GM15510 (cell line): ENCODE data around the gene C11orf87.

ENCODE experiments used
- POLR2A ChIP-seq: IDR thresholded peaks from 3 replicates; pipeline ENCODE4 v1.6.1; 2011; ENCODE audit warnings: borderline replicate concordance; ENCODE audit not compliant: insufficient read length; ENCODE audit errors: extremely low read depth

The C11orf87 gene

GRCh38 chr11:109421981-109422869, at the start of gene C11orf87:
Gene C11orf87, plus strand, starts transcription at chr11:109422190. Its CDS starts 1,444 bp downstream, at chr11:109423634.
- TF ChIP-seq POLR2A = no peak

GRCh38 chr11:109374032-109374431, 48.0 kb upstream of the C11orf87 start:
- no peak for TF ChIP-seq POLR2A

- TF ChIP-seq POLR2A = no peak
Measured at GRCh38 chr11:109374441-109374840, 47.5 kb upstream of the C11orf87 start.

- no peak for TF ChIP-seq POLR2A
Measured at GRCh38 chr11:109377039-109377742, 44.8 kb upstream of the C11orf87 start.

GRCh38 chr11:109378034-109378433, 44.0 kb upstream of the C11orf87 start:
- no peak for TF ChIP-seq POLR2A

- no peak for TF ChIP-seq POLR2A
Measured at GRCh38 chr11:109383306-109383705, 38.7 kb upstream of the C11orf87 start.

- no peak for TF ChIP-seq POLR2A
Measured at GRCh38 chr11:109384873-109385272, 37.1 kb upstream of the C11orf87 start.

GRCh38 chr11:109388982-109389381, 33.0 kb upstream of the C11orf87 start:
- no peak for TF ChIP-seq POLR2A

GRCh38 chr11:109390752-109391151, 31.2 kb upstream of the C11orf87 start:
- no peak for TF ChIP-seq POLR2A

- TF ChIP-seq POLR2A = no peak
Measured at GRCh38 chr11:109401545-109401944, 20.4 kb upstream of the C11orf87 start.

- no peak for TF ChIP-seq POLR2A
Measured at GRCh38 chr11:109405671-109406070, 16.3 kb upstream of the C11orf87 start.

GRCh38 chr11:109416601-109417000, 5.4 kb upstream of the C11orf87 start:
- no peak for TF ChIP-seq POLR2A

- no peak for TF ChIP-seq POLR2A
Measured at GRCh38 chr11:109422870-109423465, 978 bp downstream of the C11orf87 start.

GRCh38 chr11:109423466-109424190, 1.6 kb downstream of the C11orf87 start:
- TF ChIP-seq POLR2A = no peak

GRCh38 chr11:109424901-109425300, 2.9 kb downstream of the C11orf87 start:
- TF ChIP-seq POLR2A = no peak

GRCh38 chr11:109425554-109425953, 3.6 kb downstream of the C11orf87 start:
- TF ChIP-seq POLR2A = no peak
